ENCODE measurements around the gene C2orf80.
"Not testable (repeated sequence)": the region's sequence is repeated elsewhere in the genome, so short reads cannot be mapped to it uniquely, and the experiment has no call there.

The C2orf80 gene

DNA sequence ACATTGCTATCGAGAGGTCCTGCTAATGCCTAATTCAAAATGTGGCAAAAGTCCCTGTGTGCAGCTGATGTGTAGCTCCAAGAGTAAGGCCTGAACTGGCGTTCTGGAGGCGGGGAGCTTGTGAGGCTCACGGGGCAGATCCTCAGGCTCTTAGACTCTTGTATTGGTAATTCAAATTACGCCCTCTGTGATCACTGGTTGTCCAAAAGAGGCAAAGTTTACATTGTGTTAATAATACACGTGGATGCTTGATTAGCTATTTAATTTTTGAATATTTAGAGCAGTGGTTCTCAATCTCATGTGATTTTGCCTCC is 14.0 kb downstream of the C2orf80 start:
- DNase-seq = no peak

DNA sequence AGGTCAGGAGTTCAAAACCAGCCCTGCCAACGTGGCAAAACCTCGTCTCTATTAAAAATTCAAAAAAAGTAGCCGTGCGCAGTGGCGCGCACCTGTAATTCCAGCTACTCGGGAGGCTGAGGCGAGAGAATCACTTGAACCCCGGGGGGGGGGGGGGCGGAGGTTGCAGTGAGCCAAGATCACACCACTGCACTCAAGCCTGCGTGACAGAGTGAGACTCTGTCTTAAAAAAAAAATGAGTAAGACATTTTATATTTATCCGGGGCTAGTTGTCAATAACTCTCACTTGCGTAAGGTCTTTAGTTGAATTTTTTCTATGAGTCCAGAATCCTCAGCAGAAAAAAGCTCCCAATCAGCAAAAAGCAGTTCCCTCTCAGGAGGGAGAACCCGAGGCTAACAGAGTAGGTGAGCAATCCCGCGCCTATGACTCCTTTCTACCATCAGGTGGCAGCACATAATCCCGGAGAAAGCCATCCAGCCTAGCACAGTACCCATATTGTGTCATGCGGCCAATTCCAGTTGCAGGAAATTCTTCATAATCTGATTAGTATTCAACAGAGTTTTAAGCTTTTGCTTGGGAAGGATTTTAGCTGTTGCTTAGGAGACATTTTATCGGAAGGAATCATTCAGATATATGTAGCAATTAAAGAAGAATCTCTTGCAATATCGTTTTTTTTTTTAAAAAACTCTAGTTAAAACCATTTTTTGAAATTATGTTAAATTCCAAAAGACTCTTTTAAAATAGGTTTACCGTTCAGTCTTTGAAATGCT is 14.6 kb downstream of the C2orf80 start:
- peak; percentile 45 for DNase-seq

DNA sequence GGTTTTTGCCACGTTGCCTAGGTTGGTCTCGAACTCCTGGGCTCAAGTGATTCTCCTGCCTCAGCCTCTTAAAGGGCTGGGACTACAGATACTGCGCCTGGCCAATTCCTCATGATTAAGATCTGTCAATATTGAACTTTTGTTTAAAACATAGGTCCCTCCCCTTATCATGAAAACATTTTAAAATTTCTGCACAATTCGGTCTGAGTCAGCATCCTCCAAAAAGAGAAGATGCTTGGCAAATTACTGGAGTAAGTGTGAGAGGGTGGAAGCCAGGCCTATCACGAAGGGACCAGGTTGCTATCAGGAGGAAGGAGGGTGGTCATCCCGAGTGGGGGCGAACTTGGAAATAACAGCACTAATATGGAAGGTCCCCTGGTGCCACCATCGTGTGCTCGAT is 15.7 kb downstream of the C2orf80 start:
- no peak for DNase-seq

DNA sequence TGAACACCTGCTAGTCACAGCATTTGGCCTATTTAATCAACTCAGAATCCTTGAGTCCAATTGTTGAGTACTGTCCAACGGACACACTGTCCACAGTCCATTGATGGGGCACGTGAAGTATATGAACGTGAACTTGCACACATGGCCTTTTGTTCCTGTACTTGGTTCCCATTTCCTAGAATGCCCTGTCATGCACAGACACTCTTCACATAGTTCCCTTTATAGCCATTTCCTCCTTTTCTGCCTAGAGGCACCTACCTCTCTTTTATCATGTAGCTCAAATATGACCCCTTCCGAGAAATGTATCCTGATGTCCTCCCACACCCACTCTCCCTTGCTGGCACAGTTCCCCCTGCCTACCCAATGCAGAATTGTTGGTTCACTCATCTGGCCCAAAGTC is 17.7 kb downstream of the C2orf80 start:
- no peak for DNase-seq

GRCh38 chr2:208164951-208165755 is 24.7 kb downstream of the C2orf80 start:
- no peak for DNase-seq

GRCh38 chr2:208163489-208163888 is 26.3 kb downstream of the C2orf80 start, which contains the start of gene CRYGA:
Gene CRYGA (minus strand): TSS chr2:208163589. CDS start chr2:208163556, 33 bp downstream.
- no peak for DNase-seq

DNA sequence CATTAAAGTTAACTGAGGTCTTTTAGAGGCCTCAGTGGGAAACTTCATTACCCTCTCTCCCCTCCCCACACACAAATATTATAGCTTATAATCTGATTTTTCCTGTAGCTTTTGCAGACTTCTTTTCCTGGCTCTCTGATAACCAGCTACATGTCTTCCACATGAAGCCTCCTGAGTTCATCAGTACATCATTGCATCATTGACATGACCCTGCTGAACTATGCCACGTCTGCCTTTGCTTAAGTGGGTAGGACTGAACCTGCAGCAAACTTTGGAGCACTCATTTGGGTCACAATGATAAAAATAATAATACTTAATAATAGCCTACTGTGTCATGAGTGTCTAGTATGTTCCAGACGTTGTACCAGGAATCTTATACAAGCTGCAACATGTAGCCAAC is 33.4 kb downstream of the C2orf80 start:
- DNase-seq = no peak

DNA sequence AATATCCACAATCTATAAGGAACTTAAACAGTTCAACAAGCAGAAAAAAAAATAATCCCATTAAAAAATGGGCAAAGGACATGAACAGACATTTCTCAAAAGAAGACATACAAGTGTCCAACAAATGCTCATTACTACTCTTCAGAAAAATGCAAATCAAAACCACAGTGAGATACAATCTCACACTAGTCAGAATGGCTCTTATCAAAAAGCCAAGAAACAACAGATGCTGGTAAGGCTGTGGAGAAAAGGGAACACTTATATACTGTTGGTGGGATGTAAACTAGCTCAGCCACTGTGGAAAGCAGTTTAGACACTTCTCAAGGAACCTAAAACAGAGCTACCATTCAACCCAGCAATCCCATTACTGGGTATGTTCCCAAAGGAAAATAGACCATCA is 36.7 kb downstream of the C2orf80 start:
- DNase-seq = no peak

DNA sequence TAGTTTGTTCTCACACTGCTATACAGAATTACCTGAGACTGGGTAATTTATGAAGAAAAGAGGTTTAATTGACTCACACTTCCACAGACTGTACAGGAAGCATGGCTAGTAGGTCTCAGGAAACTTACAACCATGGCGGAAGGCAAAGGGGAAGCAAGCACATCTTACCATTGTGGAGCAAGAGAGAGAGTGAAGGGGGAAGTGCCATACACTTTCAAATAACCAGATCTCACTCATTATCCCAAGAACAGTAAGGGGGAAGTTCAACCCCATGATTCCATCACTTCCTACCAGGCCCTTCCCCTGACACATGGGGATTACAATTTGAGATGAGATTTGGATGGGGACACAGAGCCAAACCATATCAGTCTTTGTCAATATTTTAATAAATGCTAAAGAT is 38.9 kb downstream of the C2orf80 start:
- no peak for DNase-seq

DNA sequence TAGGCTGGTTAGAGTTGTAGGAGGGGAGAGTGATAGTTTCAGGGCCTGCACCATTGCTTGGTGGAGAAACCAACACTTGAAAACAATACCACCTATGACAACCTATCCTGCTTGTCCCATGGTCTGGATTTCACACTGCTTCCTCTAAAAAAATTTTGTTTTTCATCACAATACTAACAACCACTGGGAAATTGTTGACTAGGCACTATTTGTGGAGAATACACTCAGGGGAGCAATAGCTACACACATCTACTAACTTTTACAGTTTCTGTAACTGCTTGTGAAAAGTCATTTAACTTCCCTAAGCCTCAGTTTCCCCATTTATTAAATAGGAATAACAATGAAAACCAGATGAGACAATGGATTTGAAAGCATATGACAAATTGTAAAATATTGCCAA is 39.7 kb downstream of the C2orf80 start:
- DNase-seq = no peak

GRCh38 chr2:208148803-208149202 is 41.0 kb downstream of the C2orf80 start:
- DNase-seq = no peak

GRCh38 chr2:208147759-208148158 is 42.1 kb downstream of the C2orf80 start:
- DNase-seq = no peak

GRCh38 chr2:208147008-208147407 is 42.8 kb downstream of the C2orf80 start:
- no peak for DNase-seq

- no peak for DNase-seq
Measured at GRCh38 chr2:208146006-208146405, 43.8 kb downstream of the C2orf80 start, which contains the start of gene CRYGB. Gene CRYGB (minus strand): TSS chr2:208146158. CDS start chr2:208146120, 38 bp downstream.

DNA sequence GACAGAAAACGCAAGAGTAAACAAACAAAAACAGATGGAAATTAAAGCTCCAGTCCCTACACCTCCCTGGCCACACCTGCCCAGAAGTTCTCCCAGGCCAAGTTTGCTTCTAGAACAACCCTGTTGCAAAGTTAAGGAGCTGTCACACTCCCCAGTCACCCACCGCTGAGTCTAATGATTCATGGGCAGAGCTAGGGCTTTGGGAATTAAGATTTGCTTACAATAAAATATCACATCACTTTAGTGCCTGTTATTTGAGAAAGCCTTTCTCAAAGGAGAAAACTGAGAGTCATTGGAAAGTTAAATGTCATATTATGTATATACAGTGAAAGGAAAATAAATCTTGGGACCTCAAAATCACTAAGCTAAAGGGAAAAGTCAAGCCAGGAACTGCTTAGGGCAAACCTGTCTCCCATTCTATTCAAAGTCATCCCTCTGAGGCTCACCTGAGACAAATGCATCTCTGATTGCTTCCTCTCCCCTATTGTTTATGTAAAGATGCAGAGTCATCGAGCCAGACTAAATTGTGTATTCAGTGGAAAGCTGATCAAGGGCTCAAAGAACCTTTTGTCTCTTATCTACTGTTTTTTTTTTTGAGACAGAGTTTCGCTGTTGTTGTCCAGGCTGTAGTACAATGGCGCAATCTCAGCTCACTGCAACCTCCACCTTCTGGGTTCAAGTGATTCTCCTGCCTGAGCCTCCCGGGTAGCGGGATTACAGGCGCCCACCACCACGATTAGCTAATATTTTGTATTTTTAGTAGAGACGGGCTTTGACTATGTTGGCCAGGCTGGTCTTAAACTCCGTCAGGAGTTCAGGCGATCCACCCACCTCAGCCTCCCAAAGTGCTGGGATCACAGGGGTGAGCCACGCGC is 46.7 kb downstream of the C2orf80 start:
- DNase-seq = no peak

DNA sequence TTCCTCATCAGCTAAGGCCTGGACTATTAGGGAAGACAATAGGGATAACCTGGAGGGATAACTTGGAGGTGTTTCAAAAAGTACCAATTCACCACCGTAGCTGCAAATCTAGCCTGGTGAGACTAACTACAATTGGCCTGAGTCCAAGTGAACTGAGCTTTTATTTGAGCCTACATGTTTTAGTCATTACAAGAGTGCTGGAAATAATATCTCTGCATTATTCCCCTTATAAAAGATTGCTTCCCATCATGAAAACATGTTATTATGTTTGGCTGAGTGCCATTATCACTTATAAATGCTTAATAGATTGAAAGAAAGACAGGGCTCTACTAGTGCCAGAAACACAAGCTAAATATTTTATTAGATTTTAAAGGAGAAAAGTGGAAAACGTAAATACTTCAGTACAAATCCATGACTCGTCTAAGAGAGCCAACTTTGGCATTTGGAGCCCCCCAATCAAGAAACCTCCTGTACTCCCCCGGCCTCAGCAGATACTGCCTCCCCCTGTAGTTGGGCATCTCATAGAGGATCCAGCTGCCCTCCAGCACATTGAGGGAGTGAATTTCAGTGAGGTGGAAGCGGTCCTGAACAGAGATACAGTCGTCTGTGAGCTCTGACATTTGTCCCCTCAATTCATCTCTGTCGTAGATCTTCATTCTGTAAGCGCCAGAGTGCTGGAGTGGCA is 47.4 kb downstream of the C2orf80 start:
- DNase-seq = peak; percentile 5

GRCh38 chr2:208139447-208139846 is 50.4 kb downstream of the C2orf80 start:
- DNase-seq = no peak

GRCh38 chr2:208138334-208138733 is 51.5 kb downstream of the C2orf80 start:
- DNase-seq = not testable (repeated sequence)

DNA sequence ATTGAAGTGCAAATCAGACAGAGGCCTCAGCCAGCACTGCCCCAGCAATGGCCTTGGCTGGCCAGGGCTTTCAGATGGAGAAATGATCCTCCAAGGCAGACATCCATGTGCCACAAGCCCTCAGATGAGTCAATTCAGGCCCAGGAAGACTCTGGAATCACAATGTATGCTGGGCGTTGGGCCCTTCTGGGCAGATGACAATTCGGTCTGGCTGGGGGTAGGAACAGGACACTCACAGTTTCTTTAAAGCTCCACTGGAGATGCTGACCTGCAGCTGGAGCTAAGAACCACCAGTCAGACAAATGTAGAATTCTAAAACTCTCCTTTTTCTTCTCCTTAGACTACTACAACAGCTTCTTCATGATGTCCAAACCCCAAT is 53.1 kb downstream of the C2orf80 start:
- DNase-seq = no peak

DNA sequence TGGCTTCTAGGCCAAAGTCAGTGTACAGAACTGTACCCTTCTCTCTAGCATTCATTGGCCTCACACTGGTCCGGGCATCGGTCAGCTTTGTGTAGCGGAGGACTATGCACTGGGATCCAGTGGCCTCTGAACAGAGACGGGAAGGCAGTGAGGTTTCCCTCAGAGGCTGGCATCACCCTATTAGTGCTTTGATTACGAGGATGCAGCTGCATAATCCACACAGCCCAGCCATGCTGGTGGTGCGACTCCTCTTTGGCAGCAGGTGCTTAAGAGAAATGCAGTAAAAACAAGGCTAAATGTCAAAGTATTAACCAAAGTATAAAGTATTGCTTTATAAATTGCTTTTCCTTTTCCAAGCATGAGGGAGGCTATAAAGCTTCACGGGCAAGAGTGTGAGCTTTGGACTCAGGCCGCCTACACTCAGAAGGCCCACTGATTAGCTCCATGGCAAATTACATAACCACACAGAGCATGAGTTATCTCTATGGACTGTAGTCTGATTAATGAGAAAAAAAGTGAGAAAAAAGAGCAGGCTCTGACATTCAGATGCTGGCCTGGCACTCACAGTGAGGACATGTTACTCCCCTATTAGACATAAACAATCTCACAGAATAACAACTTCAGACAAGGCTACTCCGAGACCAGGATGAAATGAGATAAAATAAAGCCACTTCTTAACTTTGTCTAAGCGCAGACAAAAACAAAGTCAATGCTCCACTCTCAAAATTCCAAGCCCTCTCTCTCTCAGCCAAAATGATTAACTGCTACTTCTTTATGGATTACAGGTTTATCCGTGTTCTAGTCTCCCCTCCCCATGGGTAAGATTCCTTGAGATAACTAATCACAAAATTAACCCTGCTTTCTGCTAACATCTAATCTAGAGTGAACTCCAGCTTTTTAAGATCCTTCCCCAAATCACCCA is 53.8 kb downstream of the C2orf80 start:
- no peak for DNase-seq

- DNase-seq = no peak
Measured at GRCh38 chr2:208134928-208135586, 54.8 kb downstream of the C2orf80 start.

Data from NCI-H446 treated with DMSO at 0.1 percent for 48 hours (cell line).